Endothelial cell (in vitro differentiated cells): ENCODE data around the gene SPRED2. TPM values are rescaled to one million over a fixed set of nuclear protein-coding genes. Genes with fewer than 3 reads are reported as not detected.

Source experiments
- DNase-seq: peaks from one replicate; pipeline ENCODE4 v3.0.0; 2021; ENCODE audit warnings: low spot score
- H3K27ac Mint-ChIP-seq: one replicate; pipeline ENCODE4 v1.8.0; 2021; ENCODE audit warnings: mixed read lengths, inconsistent platforms; ENCODE audit not compliant: unreplicated experiment
- H3K27me3 Mint-ChIP-seq: one replicate; pipeline ENCODE4 v1.8.0; 2021; ENCODE audit warnings: mild to moderate bottlenecking, moderate library complexity, mixed read lengths, inconsistent platforms; ENCODE audit not compliant: unreplicated experiment
- H3K36me3 Mint-ChIP-seq: one replicate; pipeline ENCODE4 v1.8.0; 2021; ENCODE audit warnings: mild to moderate bottlenecking, low read depth, mixed read lengths, inconsistent platforms; ENCODE audit not compliant: unreplicated experiment
- H3K4me1 Mint-ChIP-seq: one replicate; pipeline ENCODE4 v1.8.0; 2021; ENCODE audit warnings: mild to moderate bottlenecking, mixed read lengths, inconsistent platforms; ENCODE audit not compliant: unreplicated experiment
- H3K4me3 Mint-ChIP-seq: one replicate; pipeline ENCODE4 v1.8.0; 2021; ENCODE audit warnings: mild to moderate bottlenecking, mixed read lengths, inconsistent platforms; ENCODE audit not compliant: unreplicated experiment
- H3K9me3 Mint-ChIP-seq: one replicate; pipeline ENCODE4 v1.8.0; 2021; ENCODE audit warnings: mixed read lengths, inconsistent platforms; ENCODE audit not compliant: unreplicated experiment
- total RNA-seq: library from RNA; stranded (reverse); fragmentation: NEBNext Ultra II Directional; extraction: Animal tissue kit (Norgen Biotek cat#: 25700); gene quantifications from one replicate; pipeline ENCODE4 v1.2.1, GENCODE V29; 2021; ENCODE audit not compliant: unreplicated experiment
- TF ChIP-seq, protein P1 (sequence below): fragments of 200-600 bp; sonication (generic); IDR thresholded peaks from one replicate; pipeline ENCODE4 v1.5.0; 2021; ENCODE audit warnings: antibody characterized with exemption; ENCODE audit not compliant: unreplicated experiment

SPRED2 gene
- total RNA-seq, 1 donor from 2014 or later = 17.6 TPM

DNA sequence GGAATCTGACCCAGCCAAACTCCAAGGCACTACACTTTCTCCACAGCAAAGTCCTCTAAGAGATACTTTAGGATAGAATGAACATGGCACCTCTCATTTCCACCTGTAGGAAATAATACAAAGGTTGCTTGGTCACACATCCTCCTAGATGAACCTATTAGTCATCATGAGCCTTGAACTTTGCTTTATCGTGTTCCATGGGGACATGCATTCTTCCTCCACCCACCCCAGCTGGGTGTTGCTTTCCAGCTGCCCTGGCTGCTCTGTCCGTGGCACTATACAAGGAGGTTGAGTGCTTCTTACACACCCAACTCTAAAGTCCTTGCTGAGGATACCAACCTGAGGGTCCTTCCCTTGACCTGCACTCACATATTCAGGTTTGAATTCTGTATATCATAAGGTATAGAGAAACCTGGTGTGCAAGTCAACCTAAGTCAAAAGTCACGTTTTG is 52.7 kb downstream of the SPRED2 start:
- H3K27ac Mint-ChIP-seq = no peak overlapping the region
- peaks cover 4% of the 10 kb centered on the region for H3K27me3 Mint-ChIP-seq
- DNase-seq = no peak
- H3K4me3 Mint-ChIP-seq = no peak overlapping the region
- TF ChIP-seq, protein P1, sequence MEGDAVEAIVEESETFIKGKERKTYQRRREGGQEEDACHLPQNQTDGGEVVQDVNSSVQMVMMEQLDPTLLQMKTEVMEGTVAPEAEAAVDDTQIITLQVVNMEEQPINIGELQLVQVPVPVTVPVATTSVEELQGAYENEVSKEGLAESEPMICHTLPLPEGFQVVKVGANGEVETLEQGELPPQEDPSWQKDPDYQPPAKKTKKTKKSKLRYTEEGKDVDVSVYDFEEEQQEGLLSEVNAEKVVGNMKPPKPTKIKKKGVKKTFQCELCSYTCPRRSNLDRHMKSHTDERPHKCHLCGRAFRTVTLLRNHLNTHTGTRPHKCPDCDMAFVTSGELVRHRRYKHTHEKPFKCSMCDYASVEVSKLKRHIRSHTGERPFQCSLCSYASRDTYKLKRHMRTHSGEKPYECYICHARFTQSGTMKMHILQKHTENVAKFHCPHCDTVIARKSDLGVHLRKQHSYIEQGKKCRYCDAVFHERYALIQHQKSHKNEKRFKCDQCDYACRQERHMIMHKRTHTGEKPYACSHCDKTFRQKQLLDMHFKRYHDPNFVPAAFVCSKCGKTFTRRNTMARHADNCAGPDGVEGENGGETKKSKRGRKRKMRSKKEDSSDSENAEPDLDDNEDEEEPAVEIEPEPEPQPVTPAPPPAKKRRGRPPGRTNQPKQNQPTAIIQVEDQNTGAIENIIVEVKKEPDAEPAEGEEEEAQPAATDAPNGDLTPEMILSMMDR = no peak
- no peaks in the 10 kb centered on the region for H3K9me3 Mint-ChIP-seq
- peaks cover 36% of the 10 kb centered on the region for H3K4me1 Mint-ChIP-seq
- H3K36me3 Mint-ChIP-seq = no peaks in the 10 kb centered on the region

DNA sequence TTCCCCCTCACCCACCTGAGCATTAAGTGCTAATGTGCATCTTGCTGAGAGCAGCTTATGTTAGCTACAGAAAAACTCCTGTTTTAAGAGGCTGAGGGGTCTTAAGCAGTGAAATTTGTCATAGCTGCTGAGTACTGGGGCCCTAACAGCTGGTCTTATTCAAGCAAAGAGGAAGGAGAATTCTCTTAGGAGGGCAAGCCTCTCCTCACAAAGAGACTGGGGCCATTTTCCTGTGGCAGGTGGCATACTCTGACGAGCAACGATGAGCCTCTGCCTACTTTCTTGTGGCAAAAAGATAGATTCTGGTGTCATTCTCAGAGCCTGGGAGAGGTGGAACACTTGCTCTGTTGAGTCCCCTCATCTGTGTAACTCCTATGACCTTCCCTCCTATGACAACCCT is 53.2 kb downstream of the SPRED2 start:
- no peak overlapping the region for H3K4me3 Mint-ChIP-seq
- H3K4me1 Mint-ChIP-seq = peaks cover 32% of the 10 kb centered on the region
- H3K27me3 Mint-ChIP-seq = no peaks in the 10 kb centered on the region

DNA sequence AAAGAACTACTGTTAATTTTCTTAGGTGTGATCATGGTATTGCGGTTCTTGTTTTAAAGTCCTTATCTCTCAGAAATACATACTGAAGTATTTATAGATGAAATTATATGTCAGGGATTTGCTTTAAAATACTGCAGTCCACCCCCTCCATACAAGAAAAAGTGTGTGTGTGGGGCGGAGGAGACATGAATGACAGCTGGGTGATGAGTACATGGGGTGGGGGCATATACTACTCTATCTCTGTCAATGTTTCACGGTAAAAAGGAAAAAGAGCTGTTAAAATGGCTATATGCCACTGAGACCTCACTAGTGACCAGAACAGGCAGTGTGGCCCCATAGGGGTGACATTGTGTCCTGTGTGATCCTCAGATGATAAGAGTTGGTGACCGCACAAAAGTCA is 54.1 kb downstream of the SPRED2 start:
- H3K9me3 Mint-ChIP-seq = no peaks in the 10 kb centered on the region
- TF ChIP-seq, protein P1 = no peak
- no peaks in the 10 kb centered on the region for H3K27me3 Mint-ChIP-seq
- H3K36me3 Mint-ChIP-seq = no peaks in the 10 kb centered on the region
- H3K27ac Mint-ChIP-seq = no peak overlapping the region
- H3K4me1 Mint-ChIP-seq = peaks cover 24% of the 10 kb centered on the region
- no peak overlapping the region for H3K4me3 Mint-ChIP-seq
- no peak for DNase-seq

More for the DNA sequence above, 53.2 kb downstream of the SPRED2 start:
- no peaks in the 10 kb centered on the region for H3K36me3 Mint-ChIP-seq
- TF ChIP-seq, protein P1 = no peak
- H3K27ac Mint-ChIP-seq = no peak overlapping the region
- DNase-seq = no peak
- no peaks in the 10 kb centered on the region for H3K9me3 Mint-ChIP-seq

DNA sequence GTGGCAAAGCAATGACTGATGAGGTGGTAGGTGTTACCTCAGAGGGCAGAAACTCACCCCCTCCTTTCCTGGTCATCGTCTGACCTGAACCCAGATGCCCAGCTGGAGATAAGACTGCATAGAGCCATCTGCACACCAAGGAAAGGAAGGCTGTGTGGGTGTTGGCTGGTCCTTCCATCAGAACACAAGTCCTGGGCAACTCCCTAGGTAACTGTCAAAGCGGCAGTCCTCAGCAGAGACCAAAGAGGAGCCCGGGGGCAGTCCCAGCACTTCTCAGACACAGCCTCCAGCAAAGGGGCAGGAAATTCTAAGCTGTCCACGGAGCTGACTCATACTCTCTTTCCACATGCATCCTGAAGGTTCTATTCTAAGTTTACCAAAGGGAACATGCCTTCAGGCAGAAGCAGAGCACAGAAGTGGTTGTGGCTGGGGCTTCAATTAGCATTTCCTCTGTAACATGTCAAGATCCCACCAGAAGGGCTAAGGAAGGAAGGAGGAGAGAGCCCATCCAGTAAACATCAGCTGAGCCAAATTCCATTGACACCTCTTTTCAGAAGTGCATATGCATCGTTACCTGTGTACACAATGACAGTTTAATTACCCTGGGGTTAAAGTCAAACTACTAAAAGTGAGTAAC is 54.7 kb downstream of the SPRED2 start:
- Mint-ChIP-seq H3K4me1 (peaks cover 25% of the 10 kb centered on the region), H3K4me3 (no peak overlapping the region)
- DNase-seq = peak; percentile 16

DNA sequence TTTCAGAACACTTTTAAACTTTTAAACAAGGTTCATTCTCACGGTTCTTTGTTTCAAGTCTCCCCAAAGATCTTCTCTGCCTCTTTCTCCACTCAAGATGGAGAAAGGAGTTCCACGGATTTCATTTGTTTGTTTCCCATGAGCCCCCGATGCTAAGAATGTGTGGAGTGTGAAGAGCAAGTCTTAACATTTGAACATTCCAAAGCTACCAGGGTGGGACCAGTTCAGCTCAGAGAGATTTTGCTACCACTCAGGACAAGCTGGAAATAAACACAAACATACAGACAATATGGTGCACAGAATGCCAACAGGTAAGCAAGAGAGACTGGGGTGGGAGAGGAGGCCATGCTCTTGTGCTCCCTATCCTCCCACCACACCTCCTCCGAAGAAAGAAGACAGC is 56.7 kb downstream of the SPRED2 start:
- Mint-ChIP-seq H3K4me1 (peaks cover 17% of the 10 kb centered on the region), H3K4me3 (no peak overlapping the region), H3K27me3 (no peaks in the 10 kb centered on the region)

More for the DNA sequence above, 54.7 kb downstream of the SPRED2 start:
- Mint-ChIP-seq H3K9me3 (no peaks in the 10 kb centered on the region), H3K27ac (peak overlapping the region; percentile 48), H3K27me3 (no peaks in the 10 kb centered on the region), H3K36me3 (no peaks in the 10 kb centered on the region)
- TF ChIP-seq, protein P1 = no peak

More for the DNA sequence above, 56.7 kb downstream of the SPRED2 start:
- Mint-ChIP-seq H3K9me3 (no peaks in the 10 kb centered on the region), H3K36me3 (no peaks in the 10 kb centered on the region), H3K27ac (no peak overlapping the region)
- TF ChIP-seq, protein P1 = no peak
- DNase-seq = no peak
